Astrocyte (in vitro differentiated cells and primary cell): ENCODE results near the gene ARID2. TPM values are rescaled to one million over a fixed set of nuclear protein-coding genes. Genes with fewer than 3 reads are reported as not detected.

Experiments used
- DNase-seq: peaks from one replicate; pipeline ENCODE4 v3.0.0-alpha.2; 2010; ENCODE audit warnings: low read depth
- FAIRE-seq: peaks from 2 replicates; lab custom pipeline; 2011; peaks lifted over from hg19 to GRCh38; lab: Jason Lieb, UNC
- H2AFZ ChIP-seq: 2 replicates; pipeline ENCODE4 v1.6.0; 2012; ENCODE audit warnings: low read depth, low read length, inconsistent platforms
- H3K27ac ChIP-seq: 2 replicates; pipeline ENCODE4 v1.5.1; 2011; ENCODE audit warnings: low read depth, low read length, inconsistent platforms
- H3K27me3 ChIP-seq: 2 replicates; pipeline ENCODE4 v1.6.0; 2011; ENCODE audit warnings: low read length, inconsistent platforms; ENCODE audit not compliant: insufficient read depth
- H3K36me3 ChIP-seq: 2 replicates; pipeline ENCODE4 v1.5.1; 2011; ENCODE audit warnings: low read length, inconsistent platforms; ENCODE audit not compliant: insufficient read depth
- H3K4me1 ChIP-seq: 2 replicates; pipeline ENCODE4 v1.5.1; 2011; ENCODE audit warnings: low read length, inconsistent platforms; ENCODE audit not compliant: insufficient read depth
- H3K4me2 ChIP-seq: 2 replicates; pipeline ENCODE4 v1.6.0; 2012; ENCODE audit warnings: low read length, inconsistent platforms
- H3K4me3 ChIP-seq: 2 replicates; pipeline ENCODE4 v1.5.1; 2011; ENCODE audit warnings: low read depth, mild to moderate bottlenecking, low read length, inconsistent platforms; ENCODE audit not compliant: insufficient read depth
- H3K79me2 ChIP-seq: 2 replicates; pipeline ENCODE4 v1.6.0; 2012; ENCODE audit warnings: mild to moderate bottlenecking, low read length, inconsistent platforms; ENCODE audit not compliant: insufficient read depth
- H3K9ac ChIP-seq: 2 replicates; pipeline ENCODE4 v1.6.0; 2012; ENCODE audit warnings: mild to moderate bottlenecking, low read length, inconsistent platforms
- H3K9me3 ChIP-seq: 2 replicates; pipeline ENCODE4 v1.5.1; 2012; ENCODE audit warnings: low read depth, mild to moderate bottlenecking, low read length, inconsistent platforms; ENCODE audit not compliant: insufficient read depth
- H4K20me1 ChIP-seq: 2 replicates; pipeline ENCODE4 v1.6.0; 2012; ENCODE audit warnings: low read length, inconsistent platforms; ENCODE audit not compliant: insufficient read depth
- H3K27ac Mint-ChIP-seq: one replicate; pipeline ENCODE4 v1.8.0; 2021; ENCODE audit warnings: mild to moderate bottlenecking, mixed read lengths; ENCODE audit not compliant: unreplicated experiment
- H3K27me3 Mint-ChIP-seq: one replicate; pipeline ENCODE4 v1.8.0; 2021; ENCODE audit warnings: low read depth, mixed read lengths; ENCODE audit not compliant: unreplicated experiment
- H3K36me3 Mint-ChIP-seq: one replicate; pipeline ENCODE4 v1.8.0; 2021; ENCODE audit warnings: low read depth, mixed read lengths; ENCODE audit not compliant: unreplicated experiment
- H3K4me1 Mint-ChIP-seq: one replicate; pipeline ENCODE4 v1.8.0; 2021; ENCODE audit warnings: low read depth, mixed read lengths; ENCODE audit not compliant: unreplicated experiment
- H3K4me3 Mint-ChIP-seq: one replicate; pipeline ENCODE4 v1.8.0; 2021; ENCODE audit warnings: mild to moderate bottlenecking, moderate library complexity, mixed read lengths; ENCODE audit not compliant: unreplicated experiment
- H3K9me3 Mint-ChIP-seq: one replicate; pipeline ENCODE4 v1.8.0; 2021; ENCODE audit warnings: mild to moderate bottlenecking, mixed read lengths; ENCODE audit not compliant: unreplicated experiment
- CTCF ChIP-seq: IDR thresholded peaks from 2 replicates; pipeline ENCODE4 v1.5.1; 2011; ENCODE audit warnings: low read depth, mild to moderate bottlenecking, inconsistent platforms, low read length, moderate library complexity; ENCODE audit not compliant: insufficient read depth
- EZH2 ChIP-seq: IDR thresholded peaks from 2 replicates; pipeline ENCODE4 v1.6.1; 2012; ENCODE audit warnings: mild to moderate bottlenecking, low read length, inconsistent platforms; ENCODE audit not compliant: insufficient read depth
- total RNA-seq: library from RNA; stranded (reverse); gene quantifications from 2 replicates; pipeline ENCODE4 v1.2.1, GENCODE V29; 2021

The ARID2 gene
- total RNA-seq, 1 donor from 2014 or later = 23.8 TPM

GRCh38 chr12:45878630-45879255 is 149.2 kb downstream of the ARID2 start:
- peaks cover 3% of the 10 kb centered on the region for H3K36me3 ChIP-seq
- H3K4me3 ChIP-seq = no peak overlapping the region
- no peak overlapping the region for H3K9ac ChIP-seq
- H3K79me2 ChIP-seq = no peaks in the 10 kb centered on the region
- TF ChIP-seq CTCF (no peak), EZH2 (no peak)
- no peaks in the 10 kb centered on the region for H3K9me3 Mint-ChIP-seq
- H2AFZ ChIP-seq = no peak overlapping the region
- H3K4me3 Mint-ChIP-seq = no peak overlapping the region
- no peaks in the 10 kb centered on the region for H3K9me3 ChIP-seq
- peaks cover 3% of the 10 kb centered on the region for H4K20me1 ChIP-seq
- H3K27ac ChIP-seq = no peak overlapping the region
- DNase-seq (no peak), FAIRE-seq (no peak)
- H3K36me3 Mint-ChIP-seq = peaks cover 18% of the 10 kb centered on the region
- H3K4me1 Mint-ChIP-seq = peaks cover 13% of the 10 kb centered on the region
- no peaks in the 10 kb centered on the region for H3K27me3 ChIP-seq
- no peak overlapping the region for H3K4me2 ChIP-seq
- no peaks in the 10 kb centered on the region for H3K4me1 ChIP-seq
- H3K27ac Mint-ChIP-seq = no peak overlapping the region
- H3K27me3 Mint-ChIP-seq = no peaks in the 10 kb centered on the region

GRCh38 chr12:45879363-45879895 is 149.9 kb downstream of the ARID2 start:
- no peak for FAIRE-seq
- Histone ChIP-seq H3K36me3 (peaks cover under 1% of the 10 kb centered on the region), H3K4me3 (no peak overlapping the region), H3K9ac (no peak overlapping the region), H3K27me3 (no peaks in the 10 kb centered on the region), H4K20me1 (peaks cover 3% of the 10 kb centered on the region), H3K27ac (no peak overlapping the region), H2AFZ (no peak overlapping the region), H3K9me3 (no peaks in the 10 kb centered on the region), H3K4me1 (no peaks in the 10 kb centered on the region), H3K4me2 (no peak overlapping the region), H3K79me2 (no peaks in the 10 kb centered on the region)
- no peak for TF ChIP-seq EZH2
- TF ChIP-seq CTCF = no peak
- Mint-ChIP-seq H3K27me3 (no peaks in the 10 kb centered on the region), H3K36me3 (peaks cover 15% of the 10 kb centered on the region), H3K27ac (peak overlapping the region; percentile 2), H3K4me3 (no peak overlapping the region), H3K4me1 (peaks cover 13% of the 10 kb centered on the region), H3K9me3 (no peaks in the 10 kb centered on the region)
- no peak for DNase-seq

DNA sequence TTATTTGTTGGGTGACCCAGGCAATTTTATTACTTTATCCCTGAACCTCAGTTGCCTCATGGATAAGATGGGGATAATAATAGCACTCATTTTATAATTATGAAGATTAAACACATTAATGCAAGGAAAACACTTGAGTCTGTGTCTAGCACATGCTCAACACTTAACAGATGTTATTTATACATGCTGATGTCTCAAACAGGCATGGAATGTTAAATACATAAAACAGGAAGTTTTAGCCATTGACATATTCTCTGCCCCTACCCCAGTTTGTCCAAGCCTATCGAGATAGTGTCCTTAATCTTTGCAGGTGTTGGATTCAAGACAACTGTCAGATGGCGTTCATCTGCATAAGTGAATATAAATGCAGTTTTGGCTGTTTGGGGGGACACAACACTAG is 151.0 kb downstream of the ARID2 start:
- Histone ChIP-seq H2AFZ (no peak overlapping the region), H3K9me3 (no peaks in the 10 kb centered on the region), H3K4me2 (no peak overlapping the region), H3K36me3 (no peaks in the 10 kb centered on the region), H4K20me1 (peaks cover 3% of the 10 kb centered on the region), H3K27me3 (no peaks in the 10 kb centered on the region), H3K4me1 (no peaks in the 10 kb centered on the region), H3K27ac (no peak overlapping the region), H3K9ac (no peak overlapping the region), H3K79me2 (no peaks in the 10 kb centered on the region), H3K4me3 (no peak overlapping the region)
- Mint-ChIP-seq H3K27ac (no peak overlapping the region), H3K9me3 (no peaks in the 10 kb centered on the region), H3K36me3 (peaks cover 13% of the 10 kb centered on the region), H3K4me3 (no peak overlapping the region), H3K4me1 (peaks cover 13% of the 10 kb centered on the region), H3K27me3 (no peaks in the 10 kb centered on the region)
- FAIRE-seq (no peak), DNase-seq (no peak)
- TF ChIP-seq EZH2 (no peak), CTCF (no peak)
